Peyer's patch (tissue), 4 donors: Measurements from ENCODE around the gene NET1.

ENCODE experiments used
- POLR2A ChIP-seq, 2 donors: fragments of 450-650 bp; IDR thresholded peaks; one replicate each; pipeline ENCODE4 v1.5.1; 2017; ENCODE audit warnings: antibody characterized with exemption in 2 of 2, mild to moderate bottlenecking in 2 of 2, moderate library complexity in 2 of 2
- TF ChIP-seq, protein P1 (sequence below), 6 experiments: fragments of 450-650 bp in 4 of 6; fragments of 200-600 bp in 2 of 6; sonication (generic) in 1 of 6; IDR thresholded peaks; one replicate each; pipeline ENCODE4 v1.5.1; 2017 to 2019; ENCODE audit warnings: antibody characterized with exemption in 6 of 6, mild to moderate bottlenecking in 3 of 6, moderate library complexity in 1 of 6

DNA sequence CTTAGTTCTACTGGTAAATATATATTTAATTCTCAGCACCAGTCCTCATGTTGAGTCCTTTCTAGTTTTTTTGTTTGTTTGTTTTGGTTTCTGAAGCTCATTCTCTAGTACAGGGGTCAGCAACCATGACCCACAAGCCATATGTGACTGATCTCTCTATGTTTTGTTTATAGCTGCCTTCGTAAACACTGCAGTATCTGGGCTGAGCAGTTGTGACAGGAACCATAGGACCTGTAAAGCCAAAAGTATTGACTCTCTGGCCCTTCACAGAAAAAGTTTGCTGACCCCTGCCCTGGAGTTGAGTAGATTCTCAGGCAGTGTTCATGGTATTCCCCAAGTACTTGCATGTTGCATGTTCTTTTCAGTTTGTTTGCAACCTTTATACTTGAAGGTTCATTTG is 20.8 kb downstream of the NET1 start:
- TF ChIP-seq, protein P1, sequence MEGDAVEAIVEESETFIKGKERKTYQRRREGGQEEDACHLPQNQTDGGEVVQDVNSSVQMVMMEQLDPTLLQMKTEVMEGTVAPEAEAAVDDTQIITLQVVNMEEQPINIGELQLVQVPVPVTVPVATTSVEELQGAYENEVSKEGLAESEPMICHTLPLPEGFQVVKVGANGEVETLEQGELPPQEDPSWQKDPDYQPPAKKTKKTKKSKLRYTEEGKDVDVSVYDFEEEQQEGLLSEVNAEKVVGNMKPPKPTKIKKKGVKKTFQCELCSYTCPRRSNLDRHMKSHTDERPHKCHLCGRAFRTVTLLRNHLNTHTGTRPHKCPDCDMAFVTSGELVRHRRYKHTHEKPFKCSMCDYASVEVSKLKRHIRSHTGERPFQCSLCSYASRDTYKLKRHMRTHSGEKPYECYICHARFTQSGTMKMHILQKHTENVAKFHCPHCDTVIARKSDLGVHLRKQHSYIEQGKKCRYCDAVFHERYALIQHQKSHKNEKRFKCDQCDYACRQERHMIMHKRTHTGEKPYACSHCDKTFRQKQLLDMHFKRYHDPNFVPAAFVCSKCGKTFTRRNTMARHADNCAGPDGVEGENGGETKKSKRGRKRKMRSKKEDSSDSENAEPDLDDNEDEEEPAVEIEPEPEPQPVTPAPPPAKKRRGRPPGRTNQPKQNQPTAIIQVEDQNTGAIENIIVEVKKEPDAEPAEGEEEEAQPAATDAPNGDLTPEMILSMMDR (IDR thresholded peaks at IDR 0.05) = no peak
- TF ChIP-seq POLR2A (IDR thresholded peaks at IDR 0.05) = no peak
